Astrocyte of the spinal cord (primary cell): ENCODE data around the gene LRRC4C.

Experiments used
- DNase-seq: peaks from one replicate; pipeline ENCODE4 v3.0.0; 2011; ENCODE audit warnings: low read depth, low spot score
- H3K4me3 ChIP-seq: 2 replicates; pipeline ENCODE4 v1.5.1; 2011; ENCODE audit warnings: low read depth, mild to moderate bottlenecking, low read length, moderate library complexity
- CTCF ChIP-seq: IDR thresholded peaks from 2 replicates; pipeline ENCODE4 v1.5.1; 2012; ENCODE audit warnings: low read depth, mild to moderate bottlenecking, low read length, inconsistent platforms
- in situ Hi-C: cut with HindIII; loops from 2 replicates; pipeline ENCODE4 v1.10.0; 2017; ENCODE audit warnings: low sequenced_read_pairs

LRRC4C gene

GRCh38 chr11:41457216-41458014 is 2.0 kb downstream of the LRRC4C start:
- TF ChIP-seq CTCF = no peak
- DNase-seq = no peak
- in situ Hi-C loops = no loop called here
- no peak overlapping the region for H3K4me3 ChIP-seq

GRCh38 chr11:41456269-41456668 is 3.2 kb downstream of the LRRC4C start:
- DNase-seq = no peak
- no peak for TF ChIP-seq CTCF
- in situ Hi-C loops = no loop called here
- no peak overlapping the region for H3K4me3 ChIP-seq

GRCh38 chr11:41451011-41451410 is 8.4 kb downstream of the LRRC4C start:
- DNase-seq = no peak
- no peak overlapping the region for H3K4me3 ChIP-seq
- TF ChIP-seq CTCF = no peak
- in situ Hi-C loops = no loop called here

- in situ Hi-C loops = no loop called here
- no peak for DNase-seq
- TF ChIP-seq CTCF = no peak
- H3K4me3 ChIP-seq = no peak overlapping the region
Measured at GRCh38 chr11:41449483-41450050, 9.9 kb downstream of the LRRC4C start.

- TF ChIP-seq CTCF = no peak
- in situ Hi-C loops = no loop called here
- DNase-seq = peak; percentile 1
- no peak overlapping the region for H3K4me3 ChIP-seq
Measured at GRCh38 chr11:41446566-41446965, 12.9 kb downstream of the LRRC4C start.

- no peak for DNase-seq
- H3K4me3 ChIP-seq = no peak overlapping the region
- no peak for TF ChIP-seq CTCF
- in situ Hi-C loops = no loop called here
Measured at GRCh38 chr11:41446107-41446506, 13.3 kb downstream of the LRRC4C start.
